ENCODE data around the gene RETSAT.

The RETSAT gene

DNA sequence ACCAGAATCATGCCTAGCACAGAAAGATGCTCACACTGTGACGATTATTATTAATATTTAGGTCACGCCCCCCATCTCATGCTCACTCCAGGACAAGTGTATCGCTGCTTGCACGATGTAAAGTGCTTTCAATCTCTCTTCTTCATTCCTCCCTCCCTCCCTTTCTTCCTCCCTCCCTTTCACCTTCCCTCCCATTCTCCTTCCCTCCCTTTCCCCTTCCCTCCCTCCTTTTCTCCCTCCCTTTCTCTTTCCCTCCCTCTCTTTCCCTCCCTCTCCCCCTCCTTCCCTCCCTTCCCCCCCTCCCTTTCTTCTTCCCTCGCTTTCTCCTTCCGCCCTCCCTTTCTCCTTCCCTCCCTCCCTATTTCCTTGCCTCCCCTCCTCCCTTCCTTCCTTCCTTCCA, 46.1 kb downstream of the RETSAT start:
- no peak for DNase-seq (ENCODE audit: low spot score)

DNA sequence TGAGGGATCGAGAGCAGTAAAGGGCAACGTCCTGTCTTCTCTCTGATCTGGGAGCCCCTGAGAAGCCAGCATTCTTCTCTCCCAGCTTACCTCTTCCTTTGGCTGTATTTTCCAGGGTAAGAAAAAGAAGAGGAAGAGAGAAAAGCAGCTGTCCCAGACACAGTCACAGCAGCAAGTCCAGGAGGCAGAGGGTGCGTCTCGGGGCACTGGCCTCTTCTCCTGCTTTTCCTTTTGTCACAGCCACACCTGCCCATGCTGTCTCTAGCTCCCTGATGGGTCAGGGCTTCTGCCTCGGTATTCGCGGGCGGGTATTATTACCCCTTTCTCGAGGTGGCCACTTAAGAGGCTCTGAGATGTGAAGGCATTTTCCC, 46.8 kb downstream of the RETSAT start:
- no peak for DNase-seq (ENCODE audit: low spot score)

DNA sequence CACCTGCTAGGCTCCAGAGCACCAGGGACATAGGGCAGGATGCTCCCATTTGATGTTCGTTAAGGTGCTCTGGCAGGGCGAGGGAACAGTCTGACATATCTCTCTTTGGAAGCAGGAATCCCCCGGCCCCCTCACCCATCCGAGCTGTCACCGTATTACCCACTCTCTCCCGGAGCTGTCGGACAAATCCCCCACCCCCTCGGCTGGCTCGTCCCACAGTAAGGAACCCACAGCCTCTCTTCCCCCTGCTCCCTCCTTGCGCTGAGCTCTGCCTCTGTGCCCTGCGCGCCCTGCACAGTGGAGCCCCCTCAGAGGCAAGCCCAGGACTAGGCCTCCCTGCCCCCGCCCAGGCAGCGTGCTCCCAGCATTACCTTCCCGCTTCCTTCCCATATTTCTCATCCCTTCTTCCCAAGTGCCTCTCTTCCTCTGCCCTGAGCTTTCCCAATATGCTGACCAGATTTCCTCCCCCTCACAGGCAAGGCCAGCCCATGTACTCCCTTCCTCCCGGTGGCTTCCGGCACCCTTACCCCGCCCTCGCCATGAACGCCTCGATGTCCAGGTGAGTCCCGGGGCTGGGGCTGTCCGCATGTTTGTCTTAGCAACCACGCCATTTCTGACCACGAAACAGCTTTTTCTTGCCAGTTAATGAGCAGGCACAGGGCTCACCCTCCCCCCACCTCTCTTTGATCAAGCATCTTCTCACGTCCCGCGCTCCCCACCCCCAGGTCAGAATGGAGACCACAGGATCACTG, 50.4 kb downstream of the RETSAT start:
- no peak for DNase-seq (ENCODE audit: low spot score)

DNA sequence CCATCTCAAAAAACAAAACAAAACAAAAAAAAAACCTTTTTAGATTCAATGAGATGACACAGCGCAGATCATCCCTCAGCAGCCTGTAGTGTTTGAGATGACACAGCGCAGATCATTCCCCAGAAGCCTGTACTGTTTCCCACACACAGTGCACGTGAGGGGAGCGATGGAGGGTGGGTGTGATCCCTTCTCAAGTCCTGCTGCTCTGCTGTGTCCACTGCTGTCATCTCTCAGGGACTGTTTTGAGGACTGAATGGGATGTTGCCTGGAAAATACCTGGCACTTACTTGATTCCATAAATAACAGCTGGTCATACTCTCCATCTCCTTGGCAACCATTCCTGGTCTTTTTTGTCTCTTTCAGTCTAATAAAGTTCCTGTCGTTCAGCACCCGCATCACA, 52.2 kb downstream of the RETSAT start:
- no peak for DNase-seq (ENCODE audit: low spot score)

Measured in COLO829 (cell line).